ENCODE data around the gene DCP2.

GRCh38 chr5:113031557-113031956 lies 55.0 kb downstream of the DCP2 start:
- TF ChIP-seq CTCF (IDR thresholded peaks at IDR 0.05; ENCODE audit: low read length) (no peak), EZH2 (IDR thresholded peaks at IDR 0.05; ENCODE audit: borderline replicate concordance, low read length) (no peak)

Measured in OCI-LY1 (cell line).